ENCODE data around the gene ADAMTS19.

ADAMTS19 gene

DNA sequence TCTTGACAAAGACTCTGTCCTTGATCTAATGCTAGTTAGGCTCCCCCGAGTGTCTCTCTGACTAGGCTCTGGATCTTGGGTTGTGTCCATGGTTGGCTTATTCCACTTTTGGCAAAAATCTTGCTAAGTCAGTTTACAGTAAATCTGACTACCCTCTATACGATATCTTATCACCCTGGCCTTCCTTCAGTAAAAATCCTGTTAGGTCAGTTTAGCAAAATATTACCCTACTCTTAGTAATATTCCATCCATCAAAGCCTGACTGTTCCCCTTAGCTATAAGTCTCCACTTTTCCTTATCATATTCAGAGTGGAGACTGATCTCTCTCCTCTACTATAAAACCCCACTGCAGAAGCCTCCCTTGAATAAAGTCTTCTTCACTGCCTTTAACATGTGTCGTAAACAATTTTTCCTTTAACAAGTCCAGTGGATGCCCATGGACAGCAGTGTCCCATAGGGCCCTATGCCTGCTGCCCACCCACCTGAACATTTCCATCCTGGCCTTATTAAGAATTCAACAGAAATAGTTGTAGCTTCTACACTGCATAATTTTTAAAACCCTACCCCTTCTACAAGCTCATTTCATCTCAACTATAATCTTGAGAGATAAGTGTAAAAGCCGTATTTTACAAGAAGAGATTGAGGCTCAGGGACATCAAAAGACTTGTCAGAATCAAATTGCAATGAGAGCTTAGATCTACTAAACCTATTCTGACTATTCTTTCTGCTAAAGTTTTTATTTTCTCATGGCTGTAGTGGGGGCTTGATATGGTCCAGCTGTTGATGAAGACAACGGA lies 310.1 kb downstream of the ADAMTS19 start:
- DNase-seq (ENCODE audit: low spot score): no peak

- DNase-seq (ENCODE audit: low spot score): peak; percentile 57
Measured at GRCh38 chr5:129771058-129771838, 311.1 kb downstream of the ADAMTS19 start.

DNA sequence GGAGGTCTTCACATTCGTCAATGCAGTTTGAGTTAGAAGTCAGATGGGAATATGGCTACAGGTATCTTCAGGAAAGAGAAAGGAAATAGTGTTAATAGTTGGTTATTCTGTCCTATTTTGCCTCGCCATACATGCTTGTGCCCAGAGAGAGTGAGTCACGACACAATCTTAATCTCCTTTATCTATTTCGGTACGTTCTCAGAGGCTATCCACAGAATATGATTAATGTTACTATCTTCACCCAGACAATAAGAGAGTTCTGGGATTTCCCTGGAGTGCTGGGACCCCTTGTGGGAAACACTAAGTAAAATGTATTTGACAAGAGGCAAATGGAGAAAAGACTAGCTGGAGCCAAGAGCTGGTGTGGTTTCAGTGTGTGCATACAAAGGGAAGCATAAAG lies 313.3 kb downstream of the ADAMTS19 start:
- DNase-seq (ENCODE audit: low spot score): no peak

- DNase-seq (ENCODE audit: low spot score): no peak
Measured at GRCh38 chr5:129781594-129781993, 321.5 kb downstream of the ADAMTS19 start.

Data from LoVo (cell line).